Activated naive CD4-positive, alpha-beta T cell treated with Interleukin-2 at 50 U/mL for 16 hours (primary cell): ENCODE results near the gene RPS26.

Source experiments
- DNase-seq: peaks from one replicate; pipeline ENCODE4 v3.0.0-alpha.2; 2020

The RPS26 gene

GRCh38 chr12:56078931-56079722 lies 37.4 kb downstream of the RPS26 start:
- DNase-seq, result peak; percentile 57

- DNase-seq, result peak; percentile 75
Measured at GRCh38 chr12:56079723-56080555, 38.2 kb downstream of the RPS26 start, which contains the start of gene ERBB3. TSS of gene ERBB3 (plus strand) at chr12:56080165. CDS start at chr12:56080301, 136 bp downstream.

GRCh38 chr12:56080556-56081138 lies 38.9 kb downstream of the RPS26 start:
- DNase-seq, result no peak

- no peak for DNase-seq
Measured at GRCh38 chr12:56081393-56082347, 40.0 kb downstream of the RPS26 start.

- DNase-seq, result no peak
Measured at GRCh38 chr12:56082382-56082781, 40.7 kb downstream of the RPS26 start.

GRCh38 chr12:56082967-56083366 lies 41.2 kb downstream of the RPS26 start:
- DNase-seq, result no peak

- peak; percentile 6 for DNase-seq
Measured at GRCh38 chr12:56084958-56085543, 43.3 kb downstream of the RPS26 start.

GRCh38 chr12:56086096-56086495 lies 44.4 kb downstream of the RPS26 start:
- DNase-seq, result no peak

GRCh38 chr12:56086608-56087007 lies 44.9 kb downstream of the RPS26 start:
- no peak for DNase-seq

GRCh38 chr12:56087220-56087619 lies 45.5 kb downstream of the RPS26 start:
- no peak for DNase-seq
